HG03039 (cell line): ENCODE measurements around the gene CACNG7.

ENCODE experiments used
- ATAC-seq: cut with Tn5 transposase; IDR thresholded peaks from one replicate; pipeline ENCODE4 v1.9.1; 2021; ENCODE audit warnings: mild to moderate bottlenecking, moderate library complexity; ENCODE audit not compliant: unreplicated experiment

The CACNG7 gene

DNA sequence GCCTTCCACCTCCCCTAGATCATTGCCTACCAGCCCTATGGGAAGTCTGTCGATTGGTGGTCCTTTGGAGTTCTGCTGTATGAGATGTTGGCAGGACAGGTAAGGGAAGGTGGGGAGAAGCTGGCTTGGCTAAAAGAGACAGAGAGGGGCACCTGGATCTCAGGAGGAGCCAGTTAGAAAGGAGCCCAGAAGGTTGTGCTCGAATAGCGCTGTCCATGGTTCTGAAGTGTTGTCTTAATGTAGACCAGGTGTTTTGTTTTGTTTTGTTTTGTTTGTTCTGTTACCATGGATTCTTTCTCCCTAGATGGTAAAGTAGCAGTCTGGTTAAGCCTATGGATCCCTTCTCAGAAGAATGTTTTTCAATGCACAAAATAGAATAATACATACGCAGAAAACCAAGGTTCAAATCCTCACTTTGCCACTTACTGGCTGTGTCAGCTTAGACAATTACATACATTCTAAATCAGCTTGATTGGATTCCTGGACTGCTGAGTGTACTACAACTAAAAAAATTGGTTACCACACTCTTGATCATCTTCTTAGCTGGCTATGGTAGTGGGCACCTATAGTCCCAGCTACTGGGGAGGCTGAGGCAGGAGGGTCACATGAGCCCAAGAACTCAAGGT lies 5.9 kb upstream of the CACNG7 start:
- ATAC-seq: no peak

DNA sequence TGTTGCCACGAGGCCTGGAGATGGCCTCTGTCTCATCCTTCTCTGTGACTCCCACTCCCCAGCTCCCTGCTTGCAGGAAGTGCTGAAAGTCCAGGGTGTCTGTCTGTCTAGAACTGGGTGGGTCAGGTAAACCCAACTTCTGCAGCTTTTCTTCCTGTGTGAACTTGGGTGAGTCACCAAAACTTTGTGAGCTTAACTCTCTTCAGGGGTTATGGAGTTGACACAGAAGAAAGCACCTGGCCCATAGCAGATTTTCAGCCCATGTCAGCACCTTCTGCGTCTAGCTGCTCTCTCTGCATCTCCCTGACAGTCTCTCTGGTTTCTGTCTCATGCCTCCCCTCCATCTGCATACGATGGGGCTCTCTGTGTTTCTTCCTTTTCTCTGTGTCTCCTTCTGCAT lies 4.2 kb upstream of the CACNG7 start:
- ATAC-seq: no peak

DNA sequence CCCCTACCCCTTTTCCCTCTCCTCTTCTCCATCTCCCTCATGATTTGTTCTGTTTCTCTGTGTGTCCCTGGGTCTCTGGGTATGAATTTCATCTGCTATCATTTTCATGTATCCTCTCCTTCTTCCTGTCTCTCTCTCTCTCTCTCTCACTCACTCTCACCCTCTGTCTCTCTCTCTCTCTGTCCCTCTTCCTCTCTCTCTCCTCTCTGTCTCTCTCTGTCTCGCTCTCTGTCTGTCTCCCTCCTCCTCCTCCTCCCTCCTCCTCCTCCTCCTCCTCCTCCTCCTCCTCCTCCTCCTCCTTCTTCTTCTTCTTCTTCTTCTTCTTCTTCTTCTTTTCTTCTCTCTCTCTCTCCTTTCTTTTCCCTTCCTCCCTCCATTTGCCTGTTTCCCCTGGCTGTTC lies 3.3 kb upstream of the CACNG7 start:
- ATAC-seq: no peak

DNA sequence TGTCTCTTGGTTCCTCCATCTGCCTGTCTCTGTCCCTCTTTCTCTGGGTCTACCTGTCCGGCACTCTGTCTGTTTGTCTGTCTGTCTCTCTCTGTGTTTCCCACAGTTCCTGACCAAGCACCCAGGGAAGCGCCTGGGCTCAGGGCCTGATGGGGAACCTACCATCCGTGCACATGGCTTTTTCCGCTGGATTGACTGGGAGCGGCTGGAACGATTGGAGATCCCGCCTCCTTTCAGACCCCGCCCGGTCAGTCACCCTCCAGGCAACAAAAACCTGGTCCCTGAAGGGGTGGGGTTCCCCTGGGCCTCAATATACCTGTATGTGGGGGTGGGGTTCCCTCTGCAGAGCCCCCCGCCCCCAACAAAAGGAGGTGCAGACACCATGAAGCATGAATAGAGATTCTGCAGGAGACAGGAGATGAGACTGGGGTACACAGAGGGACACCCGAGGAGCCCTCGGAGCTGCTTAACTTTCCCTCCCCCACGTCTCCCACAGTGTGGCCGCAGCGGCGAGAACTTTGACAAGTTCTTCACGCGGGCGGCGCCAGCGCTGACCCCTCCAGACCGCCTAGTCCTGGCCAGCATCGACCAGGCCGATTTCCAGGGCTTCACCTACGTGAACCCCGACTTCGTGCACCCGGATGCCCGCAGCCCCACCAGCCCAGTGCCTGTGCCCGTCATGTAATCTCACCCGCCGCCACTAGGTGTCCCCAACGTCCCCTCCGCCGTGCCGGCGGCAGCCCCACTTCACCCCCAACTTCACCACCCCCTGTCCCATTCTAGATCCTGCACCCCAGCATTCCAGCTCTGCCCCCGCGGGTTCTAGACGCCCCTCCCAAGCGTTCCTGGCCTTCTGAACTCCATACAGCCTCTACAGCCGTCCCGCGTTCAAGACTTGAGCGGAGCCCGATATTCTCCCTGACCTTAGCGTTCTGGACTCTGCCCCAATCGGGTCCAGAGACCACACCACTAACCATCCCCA lies 2.6 kb upstream of the CACNG7 start:
- ATAC-seq: no peak

DNA sequence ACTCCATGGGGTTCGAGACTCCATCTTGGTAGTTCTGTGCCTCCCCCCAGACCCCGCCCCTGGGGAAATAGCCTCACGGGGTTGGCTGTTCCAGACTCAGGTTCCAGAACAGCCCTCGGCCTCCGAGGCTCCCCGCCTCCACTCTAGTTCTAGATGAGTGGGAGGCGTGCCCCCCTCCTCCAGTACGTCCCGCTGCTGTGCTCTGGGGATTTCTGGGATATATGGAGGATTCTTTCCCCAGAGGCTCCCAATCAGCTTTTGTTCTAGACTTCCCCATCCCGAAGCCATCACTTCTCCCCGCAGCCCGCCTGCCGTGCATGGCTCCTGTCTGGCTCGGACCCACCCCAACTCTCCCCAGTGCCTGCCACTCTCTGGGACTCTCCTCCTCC lies 1.9 kb upstream of the CACNG7 start:
- no peak for ATAC-seq

DNA sequence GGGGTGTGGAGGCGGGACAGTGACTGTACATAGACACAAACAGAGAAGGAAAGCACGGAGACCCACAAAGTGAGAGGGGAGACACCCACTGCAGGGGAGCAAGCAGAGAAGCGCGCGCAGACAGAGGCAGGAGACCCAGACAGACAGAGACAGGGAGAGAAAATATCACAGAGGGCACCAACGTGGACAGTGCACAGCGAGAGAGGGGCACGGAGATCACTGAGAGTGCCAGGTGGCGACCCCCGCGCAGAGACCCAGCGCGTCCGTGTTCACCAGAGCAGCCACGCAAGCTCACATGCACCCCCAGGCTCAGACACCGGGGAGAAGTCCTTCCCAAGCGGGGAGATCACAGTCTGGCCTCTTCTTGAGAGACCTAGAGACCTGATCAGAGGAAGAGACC lies 1.4 kb upstream of the CACNG7 start:
- ATAC-seq: no peak

DNA sequence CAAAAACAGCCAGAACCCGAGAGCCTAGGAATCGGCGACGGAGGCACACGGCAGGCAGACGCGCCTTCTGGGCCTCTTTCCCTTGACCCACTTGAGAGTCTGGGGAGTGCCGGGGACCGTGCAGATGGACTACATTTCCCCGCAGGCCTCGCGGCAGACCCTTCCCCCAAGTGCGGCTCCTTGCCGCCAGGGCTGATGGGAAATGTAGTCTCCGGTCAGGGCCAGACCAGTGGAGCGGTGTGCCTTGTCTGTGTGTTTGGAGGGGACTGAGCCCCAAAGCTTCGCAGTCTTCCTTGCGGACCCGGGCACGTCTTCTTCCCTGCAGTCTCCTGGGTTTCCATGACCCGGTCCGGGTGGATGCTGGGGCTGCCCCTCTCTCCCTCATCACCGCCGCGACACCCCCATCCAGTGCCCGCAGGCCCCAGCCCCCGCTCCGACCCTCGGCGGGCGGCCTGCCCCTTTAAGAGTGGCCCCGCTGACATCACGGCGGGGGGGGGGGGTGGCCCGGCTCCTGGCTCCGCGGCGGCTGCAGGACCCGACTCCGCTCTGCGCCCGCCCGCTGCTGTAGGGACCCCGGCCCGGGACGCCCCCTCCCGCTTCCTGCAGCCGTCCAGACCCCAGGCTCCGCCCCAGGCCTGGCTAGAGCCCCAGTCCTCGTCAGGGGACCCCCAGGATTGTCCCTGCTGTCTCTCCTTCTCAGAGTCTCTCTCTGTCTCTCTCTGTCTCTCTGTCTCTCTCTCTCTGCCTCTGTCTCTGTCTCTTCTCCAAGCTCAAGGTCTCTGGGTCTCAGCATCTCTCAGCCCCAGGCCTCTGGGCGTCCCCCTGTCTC lies 758 bp upstream of the CACNG7 start:
- ATAC-seq: no peak

DNA sequence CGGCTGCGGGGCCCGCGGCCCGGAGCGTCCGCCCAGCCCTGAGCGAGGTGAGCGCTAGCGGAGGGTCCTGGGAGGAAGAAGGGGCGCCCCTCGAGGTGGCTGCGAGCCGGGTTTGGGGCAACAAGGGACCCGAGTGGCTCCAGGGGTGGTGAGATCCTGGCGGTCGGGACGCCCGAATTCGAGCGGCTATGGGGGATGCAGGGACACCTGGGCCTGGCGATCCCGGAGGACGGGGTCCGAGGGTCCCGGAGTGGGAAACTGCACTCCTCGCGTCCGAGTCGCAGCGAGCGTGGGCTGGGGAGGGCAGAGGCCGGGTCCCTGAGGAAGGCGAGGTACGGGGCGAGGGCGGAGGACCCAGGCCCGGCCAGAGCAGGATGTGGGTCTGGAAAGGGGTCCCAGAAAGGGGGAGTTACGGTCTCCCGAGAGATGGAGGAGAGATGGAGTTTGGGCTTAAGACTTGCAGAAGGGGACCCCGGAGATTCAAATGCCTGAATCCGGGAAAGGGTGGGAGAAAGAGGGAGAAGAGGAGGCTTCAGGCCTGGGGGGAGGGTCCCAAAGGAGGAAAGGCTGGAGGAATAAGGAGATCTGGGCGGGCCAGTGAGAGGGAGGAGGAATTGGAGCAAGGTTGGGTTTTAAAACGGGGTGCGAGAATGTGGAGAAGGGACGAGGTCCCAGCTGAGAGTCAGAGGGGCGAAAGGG lies 542 bp downstream of the CACNG7 start:
- no peak for ATAC-seq

DNA sequence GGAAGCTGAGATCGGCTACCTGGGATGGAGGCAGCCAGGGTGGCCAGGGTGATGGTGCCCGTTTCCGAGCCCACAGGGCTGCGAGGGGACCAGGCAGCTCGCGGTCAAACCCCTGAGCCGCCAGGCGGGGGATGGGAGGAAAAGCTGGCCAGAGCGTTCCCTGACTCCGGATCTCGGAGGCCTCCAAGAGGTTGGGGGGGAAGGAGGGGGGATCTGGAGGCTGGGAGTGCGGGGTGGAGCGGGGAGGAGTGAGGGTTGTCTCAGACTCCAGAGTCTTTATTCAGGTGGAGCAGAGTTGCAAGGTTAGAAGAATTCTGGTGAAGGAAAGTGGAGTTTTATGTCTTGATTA lies 1.1 kb downstream of the CACNG7 start:
- no peak for ATAC-seq

DNA sequence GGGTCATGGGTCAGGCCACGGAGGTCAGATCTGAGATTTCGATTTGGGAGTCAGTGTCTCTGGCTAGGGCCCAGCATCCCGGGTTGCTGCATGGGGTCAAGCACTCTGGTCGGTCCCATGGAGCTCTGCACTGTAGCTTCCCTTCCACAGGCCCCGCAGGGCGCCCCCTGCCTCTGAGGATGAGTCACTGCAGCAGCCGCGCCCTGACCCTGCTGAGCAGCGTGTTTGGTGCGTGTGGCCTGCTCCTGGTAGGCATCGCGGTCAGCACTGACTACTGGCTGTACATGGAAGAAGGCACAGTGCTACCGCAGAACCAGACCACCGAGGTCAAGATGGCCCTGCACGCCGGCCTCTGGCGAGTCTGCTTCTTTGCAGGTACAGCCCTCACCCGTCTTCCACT lies 3.6 kb downstream of the CACNG7 start:
- ATAC-seq: no peak

DNA sequence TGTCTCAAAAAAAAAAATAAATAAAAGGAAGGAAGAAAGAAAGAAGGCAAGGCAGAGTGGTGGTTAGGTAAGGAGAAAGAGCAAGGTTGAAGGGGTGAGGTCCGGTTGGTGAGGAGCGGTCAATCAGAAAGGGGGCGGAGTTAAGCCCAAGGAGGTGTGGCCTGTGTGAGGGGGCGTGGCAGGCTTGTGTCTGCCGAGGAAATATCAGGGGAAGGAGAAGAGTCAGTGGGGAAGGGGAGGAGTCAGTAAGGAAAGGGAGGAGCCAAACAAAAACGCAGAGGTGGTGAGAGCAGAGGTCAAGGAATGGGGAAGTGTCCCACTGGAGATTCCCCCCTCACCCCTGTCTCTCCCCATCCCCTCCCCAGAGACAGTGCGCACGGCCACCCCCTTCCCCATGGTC lies 5.9 kb downstream of the CACNG7 start:
- ATAC-seq: no peak

DNA sequence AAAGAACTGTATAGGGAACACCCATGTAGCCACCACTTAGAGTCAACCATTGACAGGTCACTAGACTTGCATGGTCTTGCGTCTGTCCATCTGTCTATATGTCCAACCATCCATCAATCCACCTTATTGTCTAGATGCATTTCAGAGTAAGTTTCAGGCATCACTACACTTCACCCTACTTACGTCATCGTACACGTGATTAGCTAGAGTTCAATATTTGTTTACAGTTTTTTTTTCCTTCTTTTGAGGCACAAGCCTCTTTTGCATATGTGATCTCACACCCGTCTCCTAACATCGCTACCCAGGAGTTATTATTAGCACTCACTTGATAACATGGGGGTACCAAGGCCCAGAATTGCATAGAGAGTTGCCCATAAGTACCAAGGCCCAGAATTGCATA lies 6.9 kb downstream of the CACNG7 start:
- ATAC-seq: no peak

DNA sequence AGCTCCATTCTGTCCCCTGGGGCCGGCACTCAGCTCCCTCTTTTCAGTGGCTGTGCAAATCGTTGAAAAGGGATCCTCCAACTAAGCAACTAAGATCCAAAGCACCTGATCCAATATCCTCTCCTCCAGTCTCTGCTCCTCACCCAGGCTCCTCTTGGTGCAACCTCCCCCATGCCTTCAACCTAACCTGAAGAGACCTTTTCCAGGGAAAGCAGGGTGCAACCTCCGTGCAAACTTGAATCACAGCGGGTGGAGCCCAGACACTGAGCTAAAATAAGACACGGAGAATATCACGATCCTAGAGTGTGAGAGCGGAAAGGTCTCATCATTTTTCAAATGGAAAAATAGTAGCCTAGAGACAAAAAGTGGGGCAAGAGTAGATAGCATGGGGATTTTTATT lies 8.3 kb downstream of the CACNG7 start:
- ATAC-seq: no peak

DNA sequence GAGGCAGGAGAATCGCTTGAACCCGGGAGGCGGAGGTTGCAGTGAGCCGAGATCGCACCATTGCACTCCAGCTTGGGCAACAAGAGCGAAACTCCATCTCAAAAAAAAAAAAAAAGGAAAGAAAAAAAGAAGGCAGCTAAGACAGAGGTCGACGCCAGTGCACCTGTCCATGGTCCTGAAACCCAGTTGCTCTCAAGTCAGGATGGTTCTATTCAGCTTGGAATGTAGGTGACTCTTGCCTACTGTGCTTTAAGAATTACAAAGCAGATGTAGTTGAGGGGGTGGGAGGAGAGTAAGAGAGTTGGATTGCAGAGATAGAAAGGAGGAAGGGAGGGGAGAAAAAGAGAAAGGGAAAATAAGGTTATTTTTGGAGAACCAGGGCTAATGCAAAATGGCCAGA lies 18.7 kb downstream of the CACNG7 start:
- no peak for ATAC-seq

DNA sequence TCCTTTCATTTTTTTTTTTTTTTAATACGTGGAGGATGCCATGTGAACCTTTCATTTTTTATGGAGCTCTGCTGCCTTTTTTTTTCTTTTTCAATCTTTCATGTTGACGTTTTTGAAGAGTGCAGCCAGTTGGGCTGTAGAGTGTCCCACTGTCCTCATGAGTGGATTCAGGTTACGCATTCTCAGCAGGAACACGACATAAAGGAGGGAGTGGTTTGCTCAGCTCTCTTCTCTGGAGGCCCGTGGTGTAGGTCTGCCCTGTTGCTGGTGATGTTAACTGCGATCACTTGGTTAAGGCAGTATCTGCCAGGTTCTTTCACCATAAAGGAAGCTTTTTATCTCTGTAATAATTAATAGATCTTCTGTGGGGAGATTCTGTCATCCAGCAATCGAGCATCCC lies 27.0 kb downstream of the CACNG7 start:
- no peak for ATAC-seq

DNA sequence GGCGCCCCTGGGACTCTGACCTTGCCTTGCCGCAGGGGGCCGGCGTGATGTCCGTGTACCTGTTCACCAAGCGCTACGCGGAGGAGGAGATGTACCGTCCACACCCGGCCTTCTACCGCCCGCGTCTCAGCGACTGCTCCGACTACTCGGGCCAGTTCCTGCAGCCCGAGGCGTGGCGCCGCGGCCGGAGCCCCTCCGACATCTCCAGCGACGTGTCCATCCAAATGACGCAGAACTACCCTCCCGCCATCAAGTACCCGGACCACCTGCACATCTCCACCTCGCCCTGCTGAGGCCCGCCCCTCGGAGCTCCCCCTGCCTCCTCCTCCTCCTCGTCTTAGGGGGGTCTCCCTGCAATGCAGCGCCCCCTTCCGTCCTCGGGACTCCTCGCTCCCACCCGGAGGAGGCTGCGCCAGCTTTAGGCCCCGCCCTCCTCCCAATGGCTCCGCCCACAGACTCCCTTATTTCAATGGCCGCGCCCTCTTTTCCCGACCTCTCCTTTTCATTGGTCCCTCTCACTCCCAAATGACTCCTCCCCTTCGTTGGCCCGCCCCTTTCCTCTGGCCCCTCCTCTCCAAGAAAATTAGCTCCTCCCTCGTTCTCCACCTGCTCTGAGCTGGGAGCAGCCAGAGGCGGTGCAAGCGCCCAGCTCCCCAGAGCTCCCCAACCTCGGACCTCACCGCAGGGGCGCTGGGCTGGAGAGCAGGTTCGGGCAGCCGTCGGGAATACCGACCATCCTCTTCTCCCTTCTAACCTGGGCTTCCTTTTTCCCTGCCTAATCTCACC lies 33.1 kb downstream of the CACNG7 start:
- ATAC-seq: no peak

DNA sequence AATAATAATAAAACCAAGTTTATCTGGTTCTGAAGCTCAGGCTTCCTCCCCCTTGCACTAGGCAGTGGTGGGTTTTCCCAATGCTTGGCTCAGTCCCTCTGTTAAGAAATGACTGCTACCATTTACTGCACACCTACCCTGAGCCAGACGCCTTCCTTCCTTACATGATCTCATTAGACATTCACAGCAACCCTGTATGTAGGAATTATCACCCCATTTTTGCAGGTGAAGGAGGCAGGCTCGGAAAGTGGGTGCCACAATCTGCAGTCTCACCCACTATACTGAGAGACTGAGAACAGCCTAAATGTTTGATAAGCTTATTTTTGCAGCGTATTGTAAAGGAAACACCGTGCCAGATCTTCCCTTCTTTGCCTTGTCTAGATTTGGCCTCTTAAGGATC lies 35.3 kb downstream of the CACNG7 start:
- no peak for ATAC-seq

DNA sequence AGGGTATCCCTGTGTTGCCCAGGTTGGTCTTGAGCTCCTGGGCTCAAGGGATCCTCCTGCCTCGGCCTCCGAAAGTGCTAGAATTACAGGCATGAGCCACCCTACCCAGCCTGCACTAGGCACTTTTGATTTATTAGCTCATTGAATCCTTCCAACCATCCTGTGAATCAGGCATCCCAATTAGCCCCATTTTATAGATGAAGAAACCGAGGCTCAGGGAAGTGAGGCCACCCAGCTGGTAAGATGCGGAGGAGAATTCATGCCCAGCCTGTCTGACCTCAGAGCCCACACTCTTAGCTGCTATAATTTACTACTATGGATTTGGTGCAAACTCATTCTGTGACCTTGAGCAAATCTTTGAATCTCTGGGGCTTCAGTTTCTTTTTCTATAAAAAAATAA lies 35.9 kb downstream of the CACNG7 start:
- no peak for ATAC-seq

DNA sequence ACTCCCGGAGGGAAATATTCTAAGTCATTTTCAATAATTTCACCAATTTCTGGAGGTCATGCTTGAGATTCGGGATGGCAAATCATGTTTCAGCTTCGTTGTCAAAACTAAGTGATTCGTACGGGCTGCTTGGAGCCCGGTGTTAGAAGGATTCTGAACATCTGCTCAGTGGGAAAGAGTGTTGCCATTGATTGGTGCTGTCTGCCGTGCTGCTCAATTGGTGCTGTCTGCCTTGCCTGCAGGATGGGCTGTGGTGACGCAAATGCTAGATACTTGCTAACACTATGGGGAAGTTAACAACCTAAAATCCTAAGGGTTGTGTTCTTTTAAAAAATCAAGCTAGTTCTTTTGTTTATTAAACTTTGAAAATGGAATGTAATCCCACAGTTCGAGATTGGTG lies 36.4 kb downstream of the CACNG7 start:
- ATAC-seq: no peak

DNA sequence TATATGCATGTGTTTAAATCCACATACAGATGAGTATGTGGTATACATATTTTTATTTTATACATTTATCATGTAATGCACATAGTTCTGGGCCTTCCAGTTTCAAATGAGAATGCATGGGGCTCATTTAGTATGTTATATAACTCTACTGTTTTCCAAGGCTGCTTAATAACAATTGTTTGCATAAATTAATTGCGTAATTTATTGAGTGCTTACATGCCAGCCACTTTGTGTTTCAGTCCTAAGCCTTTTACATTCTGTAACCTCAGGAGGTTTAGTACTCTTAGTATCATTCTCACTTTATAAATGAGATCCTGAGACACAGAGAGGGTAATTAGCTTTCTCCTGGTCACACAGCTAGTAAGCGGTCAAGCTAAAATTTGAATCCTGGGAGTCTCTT lies 36.9 kb downstream of the CACNG7 start:
- no peak for ATAC-seq
